ENCODE data around the gene HARS1.
"Not testable (repeated sequence)": the region's sequence is repeated elsewhere in the genome, so short reads cannot be mapped to it uniquely, and the experiment has no call there.

Gene HARS1

DNA sequence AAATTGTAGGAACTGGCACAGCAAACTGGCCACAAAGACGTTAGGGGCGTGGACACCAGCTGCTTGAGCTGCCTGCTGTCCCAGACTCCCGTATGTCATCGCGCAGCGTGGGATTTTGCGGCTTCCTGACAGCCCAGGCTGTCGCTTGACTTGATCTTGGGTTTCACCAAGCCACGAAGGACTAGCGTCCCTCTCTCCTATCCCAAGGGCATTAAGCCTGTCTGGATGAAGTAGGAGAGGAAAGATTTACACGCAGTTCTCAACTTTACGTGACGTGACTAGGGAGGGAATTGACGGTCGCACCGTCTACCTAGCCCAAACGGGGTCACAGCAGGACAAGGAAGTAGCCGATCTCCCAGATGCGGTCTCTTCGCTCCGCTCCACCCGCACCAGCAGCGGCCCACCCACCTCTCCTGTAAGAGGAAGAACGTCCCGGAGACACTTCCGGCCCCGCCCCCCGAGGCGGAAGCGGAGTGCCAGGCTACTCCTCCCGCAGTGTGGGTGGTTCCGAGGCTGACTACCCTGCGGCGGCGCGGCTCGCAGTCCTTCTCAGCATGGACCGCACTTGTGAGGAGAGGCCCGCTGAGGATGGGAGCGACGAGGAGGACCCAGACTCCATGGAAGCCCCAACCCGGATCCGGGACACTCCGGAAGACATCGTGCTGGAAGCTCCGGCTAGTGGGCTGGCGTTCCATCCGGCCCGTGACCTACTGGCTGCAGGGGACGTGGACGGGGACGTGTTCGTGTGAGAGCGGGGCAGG, 26.6 kb downstream of the HARS1 start, which contains the start of gene WDR55:
WDR55 (plus strand) TSS at position 546 of the 761 bp plus-strand sequence; CDS start at position 555, 9 bp downstream.
- peak; percentile 93 for TF ChIP-seq POLR2A (IDR thresholded peaks at IDR 0.05; ENCODE audit: low read depth, low read length)
- DNase-seq (ENCODE audit: insufficient read length, low spot score) (peak; percentile 94), FAIRE-seq (no peak)

DNA sequence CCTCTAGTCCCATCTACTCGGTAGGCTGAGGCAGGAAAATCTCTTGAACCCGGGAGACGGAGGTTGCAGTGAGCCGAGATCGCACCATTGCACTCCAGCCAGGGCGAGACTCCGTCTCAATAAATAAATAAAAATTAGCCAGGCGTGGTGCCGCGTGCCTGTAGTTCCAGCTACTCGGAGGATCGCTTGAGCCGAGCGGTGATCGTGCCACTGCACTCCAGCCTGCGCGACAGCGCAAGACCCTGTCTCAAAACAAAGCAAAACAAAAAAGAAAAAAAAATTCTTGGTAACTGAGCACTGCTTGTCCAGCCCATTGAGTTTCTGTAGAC, 27.2 kb downstream of the HARS1 start:
- TF ChIP-seq POLR2A (IDR thresholded peaks at IDR 0.05; ENCODE audit: low read depth, low read length) = no peak
- no peak for DNase-seq (ENCODE audit: insufficient read length, low spot score)
- FAIRE-seq = no peak

DNA sequence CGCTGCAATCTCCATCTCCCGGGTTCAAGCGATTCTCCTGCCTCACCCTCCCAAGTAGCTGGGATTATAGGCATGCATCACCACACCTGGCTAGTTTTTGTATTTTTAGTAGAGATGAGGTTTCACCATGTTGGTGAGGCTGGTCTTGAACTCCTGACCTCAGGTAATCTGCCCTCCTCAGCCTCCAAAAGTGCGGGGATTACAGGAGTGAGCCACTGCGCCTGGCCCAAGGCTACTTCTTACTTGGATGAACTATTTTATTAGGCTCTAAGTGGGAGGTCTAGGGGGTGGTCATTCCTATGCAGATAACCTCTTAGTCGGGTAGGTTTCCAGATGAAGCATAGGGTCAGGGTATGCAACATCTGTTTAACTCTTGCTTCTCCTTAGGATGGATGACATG, 30.8 kb downstream of the HARS1 start:
- not testable (repeated sequence) for DNase-seq (ENCODE audit: insufficient read length, low spot score); FAIRE-seq

DNA sequence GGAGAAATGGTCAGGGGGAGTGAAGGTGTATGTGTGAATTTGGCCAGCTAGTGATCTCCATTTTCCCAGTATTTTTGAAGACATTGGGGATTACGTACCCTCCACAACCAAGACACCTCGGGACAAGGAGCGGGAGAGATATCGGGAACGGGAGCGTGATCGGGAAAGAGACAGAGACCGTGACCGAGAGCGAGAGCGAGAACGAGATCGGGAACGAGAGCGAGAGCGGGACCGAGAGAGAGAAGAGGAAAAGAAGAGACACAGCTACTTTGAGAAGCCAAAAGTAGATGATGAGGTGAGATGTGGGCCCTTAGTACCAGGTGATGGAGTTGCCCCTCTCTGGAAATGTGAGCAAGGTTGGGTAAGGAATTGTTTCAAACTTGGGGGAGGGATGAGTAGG, 32.3 kb downstream of the HARS1 start:
- TF ChIP-seq POLR2A (IDR thresholded peaks at IDR 0.05; ENCODE audit: low read depth, low read length) = no peak
- DNase-seq (ENCODE audit: insufficient read length, low spot score) (no peak), FAIRE-seq (no peak)

DNA sequence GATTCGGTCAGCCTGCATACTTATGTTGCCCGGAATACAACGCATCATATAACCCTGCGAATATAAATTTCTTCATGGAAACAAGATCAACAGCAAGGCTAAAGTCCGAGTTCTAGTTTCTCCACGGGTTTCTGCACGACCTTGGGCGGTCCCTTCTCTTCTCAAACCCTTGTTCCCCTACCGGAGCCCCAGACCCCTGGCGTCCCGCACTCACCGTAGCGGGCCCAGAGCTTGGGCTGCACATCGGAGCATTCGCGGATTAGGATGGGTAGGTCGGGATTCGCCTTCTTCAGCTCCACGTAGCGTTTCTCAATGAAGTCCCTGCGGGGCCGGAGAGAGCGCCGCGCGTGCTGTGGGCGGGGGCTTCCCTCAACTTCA, 44.1 kb downstream of the HARS1 start:
- DNase-seq (ENCODE audit: insufficient read length, low spot score) (no peak), FAIRE-seq (no peak)
- no peak for TF ChIP-seq POLR2A (IDR thresholded peaks at IDR 0.05; ENCODE audit: low read depth, low read length)

DNA sequence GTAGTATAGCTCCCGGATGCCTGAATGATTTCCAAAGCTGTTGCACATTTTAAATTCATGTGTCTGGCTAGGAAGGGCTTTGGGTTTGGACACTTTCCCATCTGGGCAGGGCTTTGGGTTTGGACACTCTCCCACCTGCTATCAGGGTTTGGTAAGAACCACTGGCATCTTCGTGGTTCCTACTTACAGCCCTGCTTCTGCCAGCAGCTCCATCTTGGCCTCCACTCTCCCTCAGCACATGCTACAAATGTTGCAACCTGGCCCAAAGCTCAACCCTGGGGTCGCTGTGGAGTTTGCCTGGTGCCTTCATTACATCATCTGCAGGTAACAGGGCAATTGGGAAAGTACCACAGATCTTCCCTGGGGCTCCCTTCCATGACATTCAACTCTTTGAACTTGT, 48.5 kb downstream of the HARS1 start:
- DNase-seq (ENCODE audit: insufficient read length, low spot score) = no peak
- no peak for FAIRE-seq
- no peak for TF ChIP-seq POLR2A (IDR thresholded peaks at IDR 0.05; ENCODE audit: low read depth, low read length)

DNA sequence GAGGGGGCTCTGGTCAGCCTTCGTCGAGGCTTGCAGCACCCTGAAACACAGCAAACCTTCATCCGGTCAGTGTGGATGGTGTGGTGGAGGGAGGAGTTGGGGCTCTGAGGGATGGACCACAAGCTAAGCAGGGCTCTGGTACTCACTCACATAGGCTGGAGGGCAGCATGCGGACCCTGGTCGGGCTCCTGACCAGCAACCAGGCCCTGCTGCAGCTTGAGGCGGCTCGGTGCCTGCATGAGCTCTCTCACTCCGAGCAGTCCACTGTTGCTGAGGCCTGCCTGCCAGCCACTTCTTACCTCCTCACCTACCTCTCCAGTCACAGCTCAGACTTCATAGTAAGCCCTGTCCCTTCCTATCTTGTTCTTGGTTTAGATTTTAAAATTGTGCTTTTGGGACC, 49.5 kb downstream of the HARS1 start:
- TF ChIP-seq POLR2A (IDR thresholded peaks at IDR 0.05; ENCODE audit: low read depth, low read length) = no peak
- FAIRE-seq = no peak
- DNase-seq (ENCODE audit: insufficient read length, low spot score) = no peak

DNA sequence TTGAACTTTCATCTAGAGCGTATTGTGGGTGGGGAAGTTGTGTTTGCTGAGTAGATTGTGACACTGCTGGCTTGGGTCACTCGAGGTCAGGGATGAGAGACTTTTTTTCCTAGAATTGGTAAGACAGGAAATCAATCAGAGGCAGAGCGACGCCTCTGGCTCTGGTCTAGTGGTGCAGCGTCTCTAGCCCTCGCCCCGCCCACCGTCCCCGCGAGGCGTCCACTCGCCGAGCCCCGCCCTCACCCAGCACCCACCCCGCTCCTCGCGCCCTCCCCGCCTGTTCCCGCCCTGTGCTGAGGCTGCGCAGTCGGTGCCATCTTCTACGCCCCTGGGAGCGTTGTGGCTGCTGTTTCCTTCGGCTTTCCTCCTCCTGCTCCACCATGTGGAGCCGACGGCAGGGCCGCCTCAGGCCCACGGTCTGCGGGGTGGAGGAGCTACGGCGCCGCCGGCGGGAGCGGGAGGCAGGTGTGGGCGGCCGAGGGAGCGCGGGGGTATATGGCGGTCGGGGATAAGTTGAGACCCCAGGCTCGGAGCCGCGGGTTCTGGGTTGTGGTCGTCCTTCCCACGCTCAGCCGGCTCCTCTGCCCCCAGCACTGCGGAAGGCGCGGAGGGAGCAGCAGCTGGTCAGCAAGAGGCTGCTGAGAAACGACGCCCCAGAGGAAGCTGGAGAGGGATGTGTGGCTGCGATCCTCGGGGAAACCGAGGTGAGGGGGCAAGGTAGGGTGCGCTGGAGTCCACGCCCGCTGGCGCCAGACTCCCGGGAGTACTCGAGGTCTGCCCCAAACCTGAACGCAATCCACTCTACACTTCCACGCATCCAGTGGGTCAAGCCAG, 51.8 kb downstream of the HARS1 start, which contains the start of gene TMCO6:
TMCO6 (plus strand) TSS at position 304 of the 834 bp plus-strand sequence; CDS start at position 381, 77 bp downstream.
- DNase-seq (ENCODE audit: insufficient read length, low spot score) (peak; percentile 65), FAIRE-seq (no peak)
- peak; percentile 75 for TF ChIP-seq POLR2A (IDR thresholded peaks at IDR 0.05; ENCODE audit: low read depth, low read length)

DNA sequence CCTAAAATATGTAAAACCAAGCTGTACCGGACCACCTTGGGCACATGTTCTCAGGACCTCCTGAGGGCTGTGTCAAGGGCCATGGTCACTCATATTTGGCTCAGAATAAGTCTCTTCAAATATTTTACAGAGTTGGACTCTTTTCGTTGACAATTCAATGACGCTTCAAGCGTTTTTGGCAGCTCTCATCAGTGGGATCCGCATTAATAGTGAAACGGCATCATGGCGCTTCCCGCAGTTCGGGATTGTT, 52.3 kb downstream of the HARS1 start:
- not testable (repeated sequence) for FAIRE-seq; DNase-seq (ENCODE audit: insufficient read length, low spot score)

DNA sequence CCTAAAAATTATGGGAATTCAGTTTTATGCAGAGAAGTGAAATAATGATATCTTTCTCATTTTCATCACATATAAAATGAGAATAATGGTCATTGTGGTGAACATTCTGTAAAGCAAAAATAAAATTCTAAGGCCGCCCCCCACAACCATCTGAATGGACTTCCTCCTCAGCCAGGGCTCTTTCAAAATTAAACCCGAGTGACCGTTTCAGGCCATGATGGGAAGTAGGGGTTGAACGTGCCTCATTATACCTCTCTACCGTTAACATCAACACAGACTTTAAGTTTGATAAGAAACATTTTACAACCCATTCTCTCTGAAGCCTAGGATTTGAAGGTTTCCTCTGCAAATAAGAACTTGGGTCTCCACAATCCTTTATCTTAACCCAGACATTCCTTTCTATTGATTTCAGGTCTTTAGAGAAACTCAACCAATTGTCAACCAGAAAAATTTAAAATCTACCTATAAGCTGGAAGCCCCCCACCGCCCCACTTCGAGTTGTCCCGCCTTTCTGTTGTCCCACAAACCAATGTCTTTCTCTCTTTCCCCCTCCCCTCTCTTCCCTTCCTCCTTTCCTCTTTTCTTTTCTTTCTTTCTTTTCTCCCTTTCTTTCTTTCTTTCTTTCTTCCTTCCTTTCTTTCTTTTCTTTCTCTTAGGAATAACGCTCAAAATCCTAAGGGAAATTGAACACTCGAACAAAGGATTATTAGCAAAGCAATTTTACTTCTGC, 53.6 kb downstream of the HARS1 start:
- DNase-seq (ENCODE audit: insufficient read length, low spot score) = no peak
- TF ChIP-seq POLR2A (IDR thresholded peaks at IDR 0.05; ENCODE audit: low read depth, low read length) = no peak
- FAIRE-seq = no peak

DNA sequence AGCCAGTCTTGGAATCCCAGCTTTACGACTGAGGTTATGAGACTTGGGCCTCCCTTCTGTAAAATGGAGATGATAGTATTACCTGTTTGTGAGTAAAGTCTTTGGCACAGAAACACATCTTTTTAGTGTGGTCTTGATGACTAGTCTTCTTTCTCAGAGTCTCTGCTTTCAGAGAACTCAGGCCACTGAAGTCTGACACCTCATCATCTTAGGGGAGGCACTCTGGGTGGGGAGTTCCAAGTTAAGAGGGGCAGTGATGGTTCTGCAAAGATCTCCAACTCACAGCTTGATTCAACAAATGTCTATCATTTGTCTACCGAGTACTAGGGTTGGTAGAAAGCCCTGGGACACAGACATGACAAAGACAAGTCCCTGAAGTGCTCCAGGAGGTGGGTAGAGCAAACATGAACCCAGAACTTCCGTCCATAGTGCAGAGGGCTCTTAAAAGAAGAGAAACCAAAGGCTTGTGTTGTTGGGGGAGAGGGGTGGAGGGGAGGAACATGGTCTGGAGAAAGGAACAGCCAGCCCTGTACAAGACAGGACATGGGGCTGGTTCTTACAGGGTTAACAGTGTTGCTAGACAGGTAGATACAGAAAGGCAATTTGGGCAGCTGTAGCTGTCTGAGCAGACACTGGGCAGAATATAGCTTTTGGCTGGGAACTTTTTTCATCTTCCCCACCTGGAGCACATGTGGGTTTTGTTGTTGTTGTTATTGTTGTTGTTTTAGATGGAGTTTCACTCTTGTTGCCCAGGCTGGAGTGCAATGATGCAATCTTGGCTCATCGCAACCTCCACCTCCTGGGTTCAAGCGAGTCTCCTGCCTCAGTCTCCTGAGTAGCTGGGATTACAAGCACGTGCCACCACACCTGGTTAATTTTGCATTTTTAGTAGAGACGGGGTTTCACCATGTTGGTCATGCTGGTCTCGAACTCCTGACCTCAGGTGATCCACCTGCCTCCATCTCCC, 55.6 kb downstream of the HARS1 start:
- TF ChIP-seq POLR2A (IDR thresholded peaks at IDR 0.05; ENCODE audit: low read depth, low read length) = no peak
- FAIRE-seq (no peak), DNase-seq (ENCODE audit: insufficient read length, low spot score) (no peak)

DNA sequence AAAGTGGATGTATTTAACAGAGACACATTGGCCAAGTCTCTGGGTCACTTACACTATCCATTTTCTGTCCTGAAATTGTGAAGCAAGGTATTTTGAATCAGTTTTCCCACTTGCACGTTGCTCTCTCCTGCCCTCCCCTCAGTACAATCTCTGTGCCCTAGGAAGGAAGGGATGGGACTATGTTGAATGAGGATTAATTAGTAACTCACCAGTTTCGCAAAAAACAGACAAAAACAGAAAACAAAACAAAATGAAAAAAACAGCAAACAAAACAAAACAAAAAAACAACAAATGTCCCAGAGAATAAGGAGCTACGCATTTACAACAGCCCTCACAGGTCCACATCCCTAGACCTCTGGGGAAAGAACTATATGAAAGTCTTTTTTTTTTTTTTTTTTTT, 57.1 kb downstream of the HARS1 start:
- DNase-seq (ENCODE audit: insufficient read length, low spot score) (no peak), FAIRE-seq (no peak)
- no peak for TF ChIP-seq POLR2A (IDR thresholded peaks at IDR 0.05; ENCODE audit: low read depth, low read length)

DNA sequence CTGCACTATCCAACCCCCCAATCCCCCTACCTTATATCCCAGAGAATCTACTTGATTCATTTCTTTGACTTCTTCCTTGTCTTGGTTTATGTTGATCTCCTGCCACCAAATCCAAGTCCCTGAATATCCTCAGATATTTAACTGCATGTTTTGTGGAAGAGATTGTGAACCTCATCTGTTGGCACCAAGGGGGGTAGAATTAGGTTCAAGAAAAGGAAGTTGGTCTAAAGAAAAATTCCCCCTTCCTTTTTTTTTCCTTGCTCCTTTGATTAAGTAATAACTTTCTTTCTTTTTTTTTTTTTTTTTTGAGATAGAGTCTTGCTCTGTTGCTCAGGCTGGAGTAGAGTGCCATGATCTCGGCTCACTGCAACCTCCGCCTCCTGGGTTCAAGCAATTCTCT, 57.7 kb downstream of the HARS1 start:
- DNase-seq (ENCODE audit: insufficient read length, low spot score) (no peak), FAIRE-seq (no peak)
- TF ChIP-seq POLR2A (IDR thresholded peaks at IDR 0.05; ENCODE audit: low read depth, low read length) = no peak

Measured in H54 (cell line).